Measurements from ENCODE around the gene BCORL1.
A peak's percentile ranks its signal among the peaks of the same experiment; 100 is the strongest.

BCORL1 gene

GRCh38 chrX:129982300-129983251 is at the start of gene BCORL1:
Gene BCORL1, plus strand, starts transcription at chrX:129982635. Its CDS starts 22,597 bp downstream, at chrX:130005232.
- peak; percentile 80 for DNase-seq

GRCh38 chrX:129932821-129933321 is 49.6 kb upstream of the BCORL1 start:
- no peak for DNase-seq

GRCh38 chrX:129933700-129934099 is 48.7 kb upstream of the BCORL1 start:
- no peak for DNase-seq

- no peak for DNase-seq
These were observed 48.0 kb upstream of the BCORL1 start for GRCh38 chrX:129934461-129934860.

GRCh38 chrX:129934952-129935351 is 47.5 kb upstream of the BCORL1 start:
- DNase-seq, result no peak

- no peak for DNase-seq
These were observed 44.4 kb upstream of the BCORL1 start for GRCh38 chrX:129938081-129938480.

- no peak for DNase-seq
These were observed 42.4 kb upstream of the BCORL1 start for GRCh38 chrX:129939986-129940385.

- DNase-seq, result no peak
These were observed 41.7 kb upstream of the BCORL1 start for GRCh38 chrX:129940721-129941120.

GRCh38 chrX:129945131-129945530 is 37.3 kb upstream of the BCORL1 start:
- DNase-seq, result no peak

- DNase-seq, result no peak
These were observed 29.1 kb upstream of the BCORL1 start for GRCh38 chrX:129953334-129953648.

GRCh38 chrX:129953881-129954280 is 28.6 kb upstream of the BCORL1 start:
- no peak for DNase-seq

GRCh38 chrX:129954804-129955203 is 27.6 kb upstream of the BCORL1 start:
- DNase-seq, result no peak

GRCh38 chrX:129955682-129956081 is 26.8 kb upstream of the BCORL1 start:
- no peak for DNase-seq

GRCh38 chrX:129956145-129956544 is 26.3 kb upstream of the BCORL1 start:
- no peak for DNase-seq

GRCh38 chrX:129956765-129957164 is 25.7 kb upstream of the BCORL1 start:
- no peak for DNase-seq

GRCh38 chrX:129957241-129958082 is 25.0 kb upstream of the BCORL1 start:
- no peak for DNase-seq

- no peak for DNase-seq
These were observed 24.4 kb upstream of the BCORL1 start for GRCh38 chrX:129958083-129958465.

GRCh38 chrX:129958814-129959492 is 23.5 kb upstream of the BCORL1 start:
- DNase-seq, result no peak

- no peak for DNase-seq
These were observed 23.0 kb upstream of the BCORL1 start for GRCh38 chrX:129959493-129959832.

- DNase-seq, result peak; percentile 28
These were observed 21.0 kb upstream of the BCORL1 start for GRCh38 chrX:129961180-129962083.

GRCh38 chrX:129963729-129964128 is 18.7 kb upstream of the BCORL1 start:
- DNase-seq, result no peak

- no peak for DNase-seq
These were observed 17.3 kb upstream of the BCORL1 start for GRCh38 chrX:129965166-129965565.
